K562 (cell line): ENCODE measurements around the gene NRM. TPM values are rescaled to one million over a fixed set of nuclear protein-coding genes. Genes with fewer than 3 reads are reported as not detected.

Experiments used
- BRD9 ChIP-seq: fragments of 450-650 bp; IDR thresholded peaks from 2 replicates; pipeline ENCODE4 v1.6.1; 2018; ENCODE audit warnings: low read depth; ENCODE audit not compliant: partially characterized antibody
- CHD1 ChIP-seq: fragments of 200-600 bp; sonication (generic); IDR thresholded peaks from one replicate; pipeline ENCODE4 v1.6.1; 2012; ENCODE audit warnings: mild to moderate bottlenecking, moderate library complexity, low read length, inconsistent platforms
- DLX4 ChIP-seq: fragments of 250-450 bp; sonication (Bioruptor Pico); IDR thresholded peaks from 2 replicates; pipeline ENCODE4 v1.6.1; 2021; ENCODE audit warnings: mild to moderate bottlenecking
- GATA2 ChIP-seq: sonication (generic); formaldehyde crosslinking; IDR thresholded peaks from 2 replicates; pipeline ENCODE4 v1.4.0; 2020; ENCODE audit warnings: mild to moderate bottlenecking, missing genetic modification reagents
- HCFC1 ChIP-seq: IDR thresholded peaks from 2 replicates; pipeline ENCODE4 v1.6.1; 2012; ENCODE audit warnings: low read depth, low read length, improper control_type of control experiment
- NFIC ChIP-seq: fragments of 450-650 bp; IDR thresholded peaks from 2 replicates; pipeline ENCODE4 v1.6.1; 2017; ENCODE audit warnings: mild to moderate bottlenecking, inconsistent platforms
- POLR2AphosphoS2 ChIP-seq: IDR thresholded peaks from 2 replicates; pipeline ENCODE4 v1.6.1; 2012; ENCODE audit warnings: low read length, improper control_type of control experiment
- PRDM10 ChIP-seq: fragments of 450-650 bp; IDR thresholded peaks from 2 replicates; pipeline ENCODE4 v1.6.1; 2018; ENCODE audit not compliant: partially characterized antibody
- SMARCA5 ChIP-seq: fragments of 450-650 bp; IDR thresholded peaks from 2 replicates; pipeline ENCODE4 v1.6.1; 2016
- ZNF232 ChIP-seq: sonication (generic); formaldehyde crosslinking; IDR thresholded peaks from 2 replicates; pipeline ENCODE4 v1.8.0; 2022; ENCODE audit warnings: mild to moderate bottlenecking, missing genetic modification reagents
- ZNF263 ChIP-seq: sonication (generic); formaldehyde crosslinking; IDR thresholded peaks from 2 replicates; pipeline ENCODE4 v1.8.0; 2022; ENCODE audit warnings: mild to moderate bottlenecking, missing genetic modification reagents, borderline replicate concordance
- ZNF277 ChIP-seq: fragments of 250-450 bp; sonication (Bioruptor Pico); IDR thresholded peaks from 2 replicates; pipeline ENCODE4 v1.8.0; 2022; ENCODE audit warnings: inconsistent platforms, mild to moderate bottlenecking, moderate library complexity, borderline replicate concordance
- ZNF609 ChIP-seq: sonication (generic); formaldehyde crosslinking; IDR thresholded peaks from 2 replicates; pipeline ENCODE4 v1.8.1; 2023; ENCODE audit warnings: missing genetic modification reagents, mild to moderate bottlenecking, borderline replicate concordance
- polyA plus RNA-seq, 8 experiments: library from polyadenylated mRNA; depleted of rRNA in 4 of 8; stranded (reverse) in 5 of 8; unstranded in 3 of 8; fragments of >200 nt; fragmentation: Nextera tagmentation in 2 of 8; fragmentation: Illumina TruSeq in 1 of 8; extraction: Ambion mirVana in 2 of 8; extraction: Trizol in 1 of 8; gene quantifications; 2 replicates each; pipeline versions ENCODE4 v1.2.1 to v1.2.3, GENCODE V29; 2011 to 2014; ENCODE audit warnings: inconsistent platforms in 1 of 8, missing spikeins in 1 of 8
- total RNA-seq, 7 experiments: library from RNA; depleted of rRNA in 6 of 7; stranded (reverse); fragments of >200 nt in 6 of 7; fragmentation: Illumina TruSeq in 2 of 7; extraction: Trizol in 2 of 7; gene quantifications; 2 replicates each; pipeline versions ENCODE4 v1.2.1 to v1.2.3, GENCODE V29; 2011 to 2021; ENCODE audit warnings: low replicate concordance in 1 of 7

Gene NRM
- total and polyA plus RNA-seq, 9 of the 15 experiments (the other 6 are each of a cell fraction or from before 2014, with no cell fraction given), result 9.7 to 58.2 (median 18.1) TPM

GRCh38 chr6:30672445-30673253 lies 18.1 kb downstream of the NRM start, which contains the start of gene DHX16 (continued):
- TF ChIP-seq ZNF277 (CRISPR knock-in tag) (no peak), GATA2 (no peak), CHD1 (peak; percentile 23), ZNF232 (CRISPR knock-in tag) (0 out of 2 replicates have a peak, but pooled peaks have one; percentile 55), PRDM10 (peak; percentile 31), ZNF609 (peak; percentile 87; the same call in 1 of the 2 replicates), POLR2AphosphoS2 (no peak), BRD9 (peak; percentile 62), DLX4 (CRISPR knock-in tag) (no peak), HCFC1 (peak; percentile 71), SMARCA5 (peak; percentile 61; the same call in 1 of the 2 replicates), ZNF263 (CRISPR knock-in tag) (peak; percentile 57), NFIC (0 out of 2 replicates have a peak, but pooled peaks have one; percentile 8)
